ENCODE results near the gene HCN3. TPM values are rescaled to one million over a fixed set of nuclear protein-coding genes. Genes with fewer than 3 reads are reported as not detected.

Gene HCN3
- total and polyA plus RNA-seq, 2 donors (not counting 1 experiment from before 2014, with no cell fraction given): 6.2 to 9.2 TPM

DNA sequence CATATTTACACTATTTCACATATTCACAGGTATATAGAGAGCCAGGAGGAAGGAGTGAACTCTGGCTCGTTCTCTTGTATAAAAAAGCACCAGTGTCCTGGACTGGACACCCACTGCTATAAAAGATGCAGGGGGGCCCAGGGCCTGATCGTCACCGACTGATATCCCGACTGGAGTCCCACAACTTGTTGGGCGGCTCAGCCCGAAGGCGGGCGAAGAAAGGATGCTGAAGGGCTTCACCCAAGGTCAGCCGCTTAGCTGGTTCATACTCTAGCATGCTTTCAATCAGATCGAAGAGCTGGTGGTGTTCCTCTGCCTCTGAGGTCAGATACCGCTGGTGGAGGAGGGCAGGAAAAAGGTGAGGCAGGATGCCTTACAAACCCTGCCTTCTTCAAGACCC is 14.2 kb upstream of the HCN3 start:
- peaks cover 27% of the 10 kb centered on the region for H3K4me1 Mint-ChIP-seq
- WGBS (ENCODE audit: insufficient coverage): 96% methylated on average over 9 of the region's 11 CpGs
- POLR2A ChIA-PET: no interaction called here

DNA sequence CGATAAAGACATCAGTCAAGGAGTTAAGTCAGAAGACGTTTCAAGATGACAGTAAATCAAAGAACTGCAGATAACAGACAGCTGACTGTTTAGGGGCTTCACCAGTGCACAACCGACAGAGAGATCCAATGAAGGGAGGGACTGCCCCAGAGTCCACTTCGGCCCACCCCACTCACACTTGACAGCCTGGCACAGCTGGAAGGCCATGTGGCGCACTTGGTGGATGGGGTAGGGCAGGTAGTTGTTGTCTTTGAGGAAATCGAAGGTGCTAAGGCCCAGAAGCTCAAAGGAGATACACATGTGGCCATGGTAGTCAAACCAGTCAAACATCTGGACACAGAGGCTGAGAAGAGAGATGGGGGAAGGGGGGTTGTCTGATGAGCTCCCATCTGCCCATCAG is 10.7 kb upstream of the HCN3 start:
- H3K9me3 Mint-ChIP-seq (ENCODE audit: insufficient read depth): no peaks in the 10 kb centered on the region
- Histone ChIP-seq H2AFZ (ENCODE audit: insufficient read depth, low read depth, low read length, poor library complexity, severe bottlenecking) (no peak overlapping the region), H3K4me2 (replicated peaks; ENCODE audit: low read depth, low read length, poor library complexity, severe bottlenecking) (no peak overlapping the region), H3K27me3 (replicated peaks in 1 of 4; ENCODE audit: control extremely low read depth in 1 of 4, control insufficient read depth in 3 of 4, insufficient read depth in 4 of 4, low read length in 3 of 4) (no peaks in the 10 kb centered on the region), H3K36me3 (replicated peaks in 1 of 2; ENCODE audit: control extremely low read depth in 1 of 2, control insufficient read depth in 1 of 2, extremely low read depth in 1 of 2, insufficient read depth in 2 of 2, low read length in 1 of 2) (peaks cover 2 to 65% of the 10 kb centered on the region in 2 experiments), H4K20me1 (ENCODE audit: control insufficient read depth, insufficient read depth, low read length, poor library complexity, severe bottlenecking) (peaks cover 18% of the 10 kb centered on the region), H3K4me3 (ENCODE audit: control extremely low read depth in 1 of 5, extremely low read depth in 1 of 5, insufficient read depth in 1 of 5, low read depth in 2 of 5, low read length in 4 of 5) (no peak overlapping the region), H3K9me3 (ENCODE audit: control extremely low read depth in 1 of 3, control insufficient read depth in 2 of 3, insufficient read depth in 1 of 3, low read length in 2 of 3) (no peaks in the 10 kb centered on the region), H3K79me2 (ENCODE audit: control insufficient read depth, insufficient read depth, low read length) (peaks cover 17% of the 10 kb centered on the region), H3K27ac (ENCODE audit: low read length in 2 of 2) (no peak overlapping the region), H3K4me1 (ENCODE audit: control insufficient read depth in 2 of 2, insufficient read depth in 2 of 2, low read length in 2 of 2) (peaks cover 2 to 11% of the 10 kb centered on the region in 2 donors), H3K9ac (ENCODE audit: low read length) (no peak overlapping the region)
- 97% methylated on average over 4 of the region's 6 CpGs for WGBS (ENCODE audit: insufficient coverage)
- intact Hi-C loops (cut with micrococcal nuclease): no loop called here
- no peak for TF ChIP-seq EZH2 (IDR thresholded peaks at IDR 0.05; ENCODE audit: borderline replicate concordance, insufficient read depth, low read depth, low read length, poor library complexity, severe bottlenecking)
- TF ChIP-seq, protein P1, sequence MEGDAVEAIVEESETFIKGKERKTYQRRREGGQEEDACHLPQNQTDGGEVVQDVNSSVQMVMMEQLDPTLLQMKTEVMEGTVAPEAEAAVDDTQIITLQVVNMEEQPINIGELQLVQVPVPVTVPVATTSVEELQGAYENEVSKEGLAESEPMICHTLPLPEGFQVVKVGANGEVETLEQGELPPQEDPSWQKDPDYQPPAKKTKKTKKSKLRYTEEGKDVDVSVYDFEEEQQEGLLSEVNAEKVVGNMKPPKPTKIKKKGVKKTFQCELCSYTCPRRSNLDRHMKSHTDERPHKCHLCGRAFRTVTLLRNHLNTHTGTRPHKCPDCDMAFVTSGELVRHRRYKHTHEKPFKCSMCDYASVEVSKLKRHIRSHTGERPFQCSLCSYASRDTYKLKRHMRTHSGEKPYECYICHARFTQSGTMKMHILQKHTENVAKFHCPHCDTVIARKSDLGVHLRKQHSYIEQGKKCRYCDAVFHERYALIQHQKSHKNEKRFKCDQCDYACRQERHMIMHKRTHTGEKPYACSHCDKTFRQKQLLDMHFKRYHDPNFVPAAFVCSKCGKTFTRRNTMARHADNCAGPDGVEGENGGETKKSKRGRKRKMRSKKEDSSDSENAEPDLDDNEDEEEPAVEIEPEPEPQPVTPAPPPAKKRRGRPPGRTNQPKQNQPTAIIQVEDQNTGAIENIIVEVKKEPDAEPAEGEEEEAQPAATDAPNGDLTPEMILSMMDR (IDR thresholded peaks at IDR 0.05): no peak
- CTCF ChIA-PET: interaction anchor here (3.6 to 5.7 kb wide), 2 partner anchors 16 to 56 kb away, joined by 22 to 41 read pairs; no protein-coding TSS in a partner anchor
- H3K27ac Mint-ChIP-seq: no peak overlapping the region
- ATAC-seq (ENCODE audit: low read depth): no peak
- peaks cover 18% of the 10 kb centered on the region for H3K4me1 Mint-ChIP-seq
- POLR2A ChIA-PET: no interaction called here
- DNase-seq: no peak
- no peak overlapping the region for H3K4me3 Mint-ChIP-seq
- no peaks in the 10 kb centered on the region for H3K27me3 Mint-ChIP-seq

More for the DNA sequence above, 14.2 kb upstream of the HCN3 start:
- Histone ChIP-seq H3K9ac (ENCODE audit: low read length) (no peak overlapping the region), H3K4me2 (replicated peaks; ENCODE audit: low read depth, low read length, poor library complexity, severe bottlenecking) (no peak overlapping the region), H4K20me1 (ENCODE audit: control insufficient read depth, insufficient read depth, low read length, poor library complexity, severe bottlenecking) (peaks cover 14% of the 10 kb centered on the region), H3K27me3 (replicated peaks in 1 of 4; ENCODE audit: control extremely low read depth in 1 of 4, control insufficient read depth in 3 of 4, insufficient read depth in 4 of 4, low read length in 3 of 4) (no peaks in the 10 kb centered on the region), H3K4me1 (ENCODE audit: control insufficient read depth in 2 of 2, insufficient read depth in 2 of 2, low read length in 2 of 2) (peaks cover 14 to 25% of the 10 kb centered on the region in 2 donors), H3K36me3 (replicated peaks in 1 of 2; ENCODE audit: control extremely low read depth in 1 of 2, control insufficient read depth in 1 of 2, extremely low read depth in 1 of 2, insufficient read depth in 2 of 2, low read length in 1 of 2) (peaks cover 2 to 53% of the 10 kb centered on the region in 2 experiments), H3K9me3 (ENCODE audit: control extremely low read depth in 1 of 3, control insufficient read depth in 2 of 3, insufficient read depth in 1 of 3, low read length in 2 of 3) (no peaks in the 10 kb centered on the region), H2AFZ (ENCODE audit: insufficient read depth, low read depth, low read length, poor library complexity, severe bottlenecking) (no peak overlapping the region), H3K27ac (ENCODE audit: low read length in 2 of 2) (peak overlapping the region in 1 of 2 donors; percentile 73), H3K79me2 (ENCODE audit: control insufficient read depth, insufficient read depth, low read length) (peaks cover 19% of the 10 kb centered on the region), H3K4me3 (ENCODE audit: control extremely low read depth in 1 of 5, extremely low read depth in 1 of 5, insufficient read depth in 1 of 5, low read depth in 2 of 5, low read length in 4 of 5) (no peak overlapping the region)
- intact Hi-C loops (cut with micrococcal nuclease): loop anchor here (2.0 to 5.0 kb wide), 2 partner anchors 299 to 648 kb away; partner anchors contain the start of genes ASH1L and RIT1
- Mint-ChIP-seq H3K4me3 (peak overlapping the region; percentile 89), H3K27ac (peak overlapping the region; percentile 91), H3K27me3 (no peaks in the 10 kb centered on the region), H3K9me3 (ENCODE audit: insufficient read depth) (no peaks in the 10 kb centered on the region)
- CTCF ChIA-PET: interaction anchor here (5.7 kb wide), 1 partner anchor 12 kb away, joined by 41 read pairs; no protein-coding TSS in a partner anchor
- DNase-seq (no peak), ATAC-seq (ENCODE audit: low read depth) (no peak)
- TF ChIP-seq, protein P1 (IDR thresholded peaks at IDR 0.05): no peak
- TF ChIP-seq EZH2 (IDR thresholded peaks at IDR 0.05; ENCODE audit: borderline replicate concordance, insufficient read depth, low read depth, low read length, poor library complexity, severe bottlenecking): no peak
